ENCODE measurements around the gene BEND6.

- TF ChIP-seq POLR2A (IDR thresholded peaks at IDR 0.05; ENCODE audit: low read depth, low read length) (no peak), CTCF (conservative IDR thresholded peaks at IDR 0.05; ENCODE audit: low read depth, low read length) (no peak), RCOR1 (IDR thresholded peaks at IDR 0.05; ENCODE audit: insufficient replicate concordance, low read length) (no peak), MAFK (IDR thresholded peaks at IDR 0.05; ENCODE audit: low read depth, low read length) (no peak), BHLHE40 (IDR thresholded peaks at IDR 0.05; ENCODE audit: low read depth, low read length) (no peak), MAZ (IDR thresholded peaks at IDR 0.05; ENCODE audit: borderline replicate concordance, low read depth, low read length) (no peak), USF2 (IDR thresholded peaks at IDR 0.05; ENCODE audit: low read depth, low read length) (no peak), CEBPB (IDR thresholded peaks at IDR 0.05; ENCODE audit: low read depth, low read length) (no peak)
Measured at GRCh38 chr6:57064809-57065208, 109.9 kb downstream of the BEND6 start.

All from IMR-90 (cell line).